ENCODE measurements around the gene MC2R.

Gene MC2R

GRCh38 chr18:13834496-13835015 lies 80.8 kb downstream of the MC2R start:
- DNase-seq (ENCODE audit: low spot score) = no peak
- TF ChIP-seq, protein P1, sequence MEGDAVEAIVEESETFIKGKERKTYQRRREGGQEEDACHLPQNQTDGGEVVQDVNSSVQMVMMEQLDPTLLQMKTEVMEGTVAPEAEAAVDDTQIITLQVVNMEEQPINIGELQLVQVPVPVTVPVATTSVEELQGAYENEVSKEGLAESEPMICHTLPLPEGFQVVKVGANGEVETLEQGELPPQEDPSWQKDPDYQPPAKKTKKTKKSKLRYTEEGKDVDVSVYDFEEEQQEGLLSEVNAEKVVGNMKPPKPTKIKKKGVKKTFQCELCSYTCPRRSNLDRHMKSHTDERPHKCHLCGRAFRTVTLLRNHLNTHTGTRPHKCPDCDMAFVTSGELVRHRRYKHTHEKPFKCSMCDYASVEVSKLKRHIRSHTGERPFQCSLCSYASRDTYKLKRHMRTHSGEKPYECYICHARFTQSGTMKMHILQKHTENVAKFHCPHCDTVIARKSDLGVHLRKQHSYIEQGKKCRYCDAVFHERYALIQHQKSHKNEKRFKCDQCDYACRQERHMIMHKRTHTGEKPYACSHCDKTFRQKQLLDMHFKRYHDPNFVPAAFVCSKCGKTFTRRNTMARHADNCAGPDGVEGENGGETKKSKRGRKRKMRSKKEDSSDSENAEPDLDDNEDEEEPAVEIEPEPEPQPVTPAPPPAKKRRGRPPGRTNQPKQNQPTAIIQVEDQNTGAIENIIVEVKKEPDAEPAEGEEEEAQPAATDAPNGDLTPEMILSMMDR (IDR thresholded peaks at IDR 0.05) = no peak
- H3K27ac ChIP-seq = no peak overlapping the region
- H3K4me3 ChIP-seq = no peak overlapping the region
